WTC11 (cell line): ENCODE measurements around the gene NMUR1. TPM values are rescaled to one million over a fixed set of nuclear protein-coding genes. Genes with fewer than 3 reads are reported as not detected.

ENCODE experiments used
- ATAC-seq: fragments of 200-7000 bp; cut with Tn5 transposase; 2 replicates; pipeline ENCODE4 v1.10.0; 2021; ENCODE audit warnings: mild to moderate bottlenecking, moderate library complexity
- CTCF ChIA-PET: fragments of 300-600 bp; sonication (Branson Sonifier 250); formaldehyde crosslinking; loops from one replicate; lab custom pipeline; 2021; ENCODE audit warnings: antibody characterized with exemption; lab: Charles Lee
- POLR2A ChIA-PET: fragments of 350-600 bp; sonication (Branson Sonifier 250); formaldehyde crosslinking; loops from one replicate; lab custom pipeline; 2021; ENCODE audit warnings: antibody characterized with exemption; lab: Charles Lee
- DNase-seq: peaks from one replicate; pipeline ENCODE4 v3.0.0; 2021; ENCODE audit warnings: low spot score
- H3K27ac Mint-ChIP-seq: 2 replicates; pipeline ENCODE4 v1.8.0; 2021; ENCODE audit warnings: mixed read lengths
- H3K27me3 Mint-ChIP-seq: 2 replicates; pipeline ENCODE4 v1.8.0; 2021; ENCODE audit warnings: low read depth, mild to moderate bottlenecking, moderate library complexity, mixed read lengths
- H3K36me3 Mint-ChIP-seq: 2 replicates; pipeline ENCODE4 v1.8.0; 2021; ENCODE audit warnings: mixed read lengths
- H3K4me1 Mint-ChIP-seq: 2 replicates; pipeline ENCODE4 v1.8.0; 2022; ENCODE audit warnings: mixed read lengths
- H3K4me3 Mint-ChIP-seq: 2 replicates; pipeline ENCODE4 v1.8.0; 2021; ENCODE audit warnings: mild to moderate bottlenecking, moderate library complexity, mixed read lengths
- H3K9me3 Mint-ChIP-seq: 2 replicates; pipeline ENCODE4 v1.8.0; 2021; ENCODE audit warnings: mixed read lengths
- ATF1 ChIP-seq: sonication (generic); formaldehyde crosslinking; IDR thresholded peaks from 2 replicates; pipeline ENCODE4 v1.8.1; 2023; ENCODE audit warnings: mild to moderate bottlenecking, moderate library complexity, missing genetic modification reagents
- CREB1 ChIP-seq: sonication (generic); formaldehyde crosslinking; IDR thresholded peaks from 2 replicates; pipeline ENCODE4 v1.8.0; 2023; ENCODE audit warnings: mild to moderate bottlenecking, missing genetic modification reagents
- FOXK1 ChIP-seq: sonication (generic); formaldehyde crosslinking; IDR thresholded peaks from 2 replicates; pipeline ENCODE4 v1.8.0; 2022; ENCODE audit warnings: mild to moderate bottlenecking, moderate library complexity, missing genetic modification reagents
- GTF2I ChIP-seq: fragments of 250-450 bp; sonication (Bioruptor Pico); conservative IDR thresholded peaks from 2 replicates; pipeline ENCODE4 v1.4.0; 2021; ENCODE audit warnings: mild to moderate bottlenecking
- JAZF1 ChIP-seq: fragments of 250-450 bp; sonication (Bioruptor Pico); IDR thresholded peaks from 2 replicates; pipeline ENCODE4 v1.9.0; 2021; ENCODE audit warnings: moderate library complexity, mild to moderate bottlenecking, inconsistent platforms
- KAT7 ChIP-seq: sonication (generic); formaldehyde crosslinking; IDR thresholded peaks from 2 replicates; pipeline ENCODE4 v1.8.1; 2023; ENCODE audit warnings: missing genetic modification reagents, mild to moderate bottlenecking, borderline replicate concordance
- NFE2L1 ChIP-seq: sonication (generic); formaldehyde crosslinking; IDR thresholded peaks from 2 replicates; pipeline ENCODE4 v1.8.1; 2023; ENCODE audit warnings: missing genetic modification reagents
- NR3C1 ChIP-seq: sonication (generic); formaldehyde crosslinking; conservative IDR thresholded peaks from 2 replicates; pipeline ENCODE4 v1.8.1; 2023; ENCODE audit warnings: low read depth, mild to moderate bottlenecking, missing genetic modification reagents
- ZNF121 ChIP-seq: sonication (generic); formaldehyde crosslinking; IDR thresholded peaks from 2 replicates; pipeline ENCODE4 v1.8.0; 2023; ENCODE audit warnings: missing genetic modification reagents
- ZNF138 ChIP-seq: sonication (generic); formaldehyde crosslinking; conservative IDR thresholded peaks from 2 replicates; pipeline ENCODE4 v1.8.1; 2022; ENCODE audit warnings: mild to moderate bottlenecking, moderate library complexity, missing genetic modification reagents
- ZNF317 ChIP-seq: sonication (generic); formaldehyde crosslinking; IDR thresholded peaks from 2 replicates; pipeline ENCODE4 v1.8.1; 2023; ENCODE audit warnings: low read depth, mild to moderate bottlenecking, moderate library complexity, missing genetic modification reagents, borderline replicate concordance
- total RNA-seq: library from RNA; stranded (reverse); gene quantifications from 3 replicates; pipeline ENCODE4 v1.2.3, GENCODE V29; 2021
- TF ChIP-seq, protein P1 (sequence below): sonication (generic); formaldehyde crosslinking; IDR thresholded peaks from 2 replicates; pipeline ENCODE4 v1.8.1; 2022; ENCODE audit warnings: low read depth, mild to moderate bottlenecking, moderate library complexity, missing genetic modification reagents, borderline replicate concordance
- TF ChIP-seq, protein P2 (sequence below): fragments of 250-450 bp; sonication (Bioruptor Pico); IDR thresholded peaks from 2 replicates; pipeline ENCODE4 v1.8.0; 2021; ENCODE audit warnings: mild to moderate bottlenecking
- TF ChIP-seq, protein P3 (sequence below): sonication (generic); formaldehyde crosslinking; IDR thresholded peaks from 2 replicates; pipeline ENCODE4 v1.8.0; 2023; ENCODE audit warnings: missing genetic modification reagents
- TF ChIP-seq, protein P4 (sequence below): sonication (generic); formaldehyde crosslinking; IDR thresholded peaks from 2 replicates; pipeline ENCODE4 v1.8.1; 2023; ENCODE audit warnings: mild to moderate bottlenecking, missing genetic modification reagents
- TF ChIP-seq, protein P5 (sequence below): fragments of 250-450 bp; sonication (Bioruptor Pico); IDR thresholded peaks from 2 replicates; pipeline ENCODE4 v1.9.0; 2021; ENCODE audit warnings: mild to moderate bottlenecking
- TF ChIP-seq, protein P6 (sequence below): sonication (generic); formaldehyde crosslinking; IDR thresholded peaks from 2 replicates; pipeline ENCODE4 v1.8.0; 2022; ENCODE audit warnings: mild to moderate bottlenecking, missing genetic modification reagents
- TF ChIP-seq, protein P7 (sequence below): sonication (generic); formaldehyde crosslinking; IDR thresholded peaks from 2 replicates; pipeline ENCODE4 v1.8.1; 2022; ENCODE audit warnings: mild to moderate bottlenecking, missing genetic modification reagents, moderate library complexity, borderline replicate concordance

The NMUR1 gene
- total RNA-seq, 1 experiment from 2014 or later: 0.42 TPM

DNA sequence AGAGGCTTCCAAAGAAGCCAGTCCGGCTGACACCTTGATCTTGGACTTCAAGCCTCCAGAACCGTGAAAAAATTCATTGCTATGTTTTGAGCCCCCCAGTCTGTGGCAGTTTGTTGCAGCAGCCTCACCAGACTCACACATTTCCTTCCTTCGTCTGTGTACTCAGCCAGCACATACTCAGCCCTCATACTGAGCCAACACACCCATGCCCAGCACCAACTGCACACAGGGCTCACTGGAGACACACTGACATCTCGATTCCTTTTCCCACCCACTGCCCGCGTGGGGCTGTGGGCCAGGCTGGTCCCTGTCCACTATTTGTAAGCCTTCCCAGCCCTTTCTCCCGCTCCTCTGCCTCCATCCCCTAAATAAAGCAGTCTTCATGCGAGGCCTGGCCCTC is 24.1 kb upstream of the NMUR1 start:
- POLR2A ChIA-PET: no interaction called here
- no peak for ATAC-seq
- CTCF ChIA-PET: interaction anchor here (0.7 to 2.2 kb wide), 3 partner anchors 13 to 133 kb away, joined by 3 to 8 read pairs (median 4); no protein-coding TSS in a partner anchor

DNA sequence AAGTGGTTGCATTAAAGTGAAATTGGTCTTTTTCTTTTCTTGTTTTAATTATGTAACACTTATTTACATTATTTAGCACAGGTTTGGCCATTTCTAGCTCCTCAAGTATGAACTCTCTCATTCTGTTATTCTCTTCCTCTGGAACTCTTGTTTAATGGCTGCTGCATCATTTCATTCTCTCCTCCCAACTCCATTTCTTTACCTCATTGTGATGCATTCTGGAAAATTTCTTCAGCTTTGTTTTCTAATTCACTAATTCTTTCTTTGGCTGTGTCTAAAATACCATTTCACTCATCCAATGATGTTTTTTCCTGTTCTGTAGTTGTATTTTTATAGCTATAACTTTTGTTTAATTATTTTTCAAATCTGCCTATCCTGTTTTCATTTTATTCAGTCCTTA is 22.5 kb upstream of the NMUR1 start:
- TF ChIP-seq KAT7 (CRISPR knock-in tag): no peak
- 0 out of 2 replicates have a peak, but pooled peaks have one; percentile 63 for TF ChIP-seq GTF2I
- Mint-ChIP-seq H3K9me3 (peaks cover 20% of the 10 kb centered on the region), H3K27me3 (peaks cover 3% of the 10 kb centered on the region; the same call in 1 of the 2 replicates), H3K4me3 (no peak overlapping the region), H3K27ac (no peak overlapping the region), H3K4me1 (peaks cover 5% of the 10 kb centered on the region), H3K36me3 (peaks cover 14% of the 10 kb centered on the region)
- ChIA-PET CTCF (interaction anchor here (1.0 to 1.9 kb wide), 4 partner anchors 11 to 49 kb away, joined by 3 to 10 read pairs (median 4); no protein-coding TSS in a partner anchor), POLR2A (no interaction called here)
- DNase-seq: no peak
- ATAC-seq: no peak

More for the DNA sequence above, 24.1 kb upstream of the NMUR1 start:
- TF ChIP-seq, protein P1, sequence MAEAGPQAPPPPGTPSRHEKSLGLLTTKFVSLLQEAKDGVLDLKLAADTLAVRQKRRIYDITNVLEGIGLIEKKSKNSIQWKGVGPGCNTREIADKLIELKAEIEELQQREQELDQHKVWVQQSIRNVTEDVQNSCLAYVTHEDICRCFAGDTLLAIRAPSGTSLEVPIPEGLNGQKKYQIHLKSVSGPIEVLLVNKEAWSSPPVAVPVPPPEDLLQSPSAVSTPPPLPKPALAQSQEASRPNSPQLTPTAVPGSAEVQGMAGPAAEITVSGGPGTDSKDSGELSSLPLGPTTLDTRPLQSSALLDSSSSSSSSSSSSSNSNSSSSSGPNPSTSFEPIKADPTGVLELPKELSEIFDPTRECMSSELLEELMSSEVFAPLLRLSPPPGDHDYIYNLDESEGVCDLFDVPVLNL (CRISPR knock-in tag): no peak
- TF ChIP-seq, protein P2, sequence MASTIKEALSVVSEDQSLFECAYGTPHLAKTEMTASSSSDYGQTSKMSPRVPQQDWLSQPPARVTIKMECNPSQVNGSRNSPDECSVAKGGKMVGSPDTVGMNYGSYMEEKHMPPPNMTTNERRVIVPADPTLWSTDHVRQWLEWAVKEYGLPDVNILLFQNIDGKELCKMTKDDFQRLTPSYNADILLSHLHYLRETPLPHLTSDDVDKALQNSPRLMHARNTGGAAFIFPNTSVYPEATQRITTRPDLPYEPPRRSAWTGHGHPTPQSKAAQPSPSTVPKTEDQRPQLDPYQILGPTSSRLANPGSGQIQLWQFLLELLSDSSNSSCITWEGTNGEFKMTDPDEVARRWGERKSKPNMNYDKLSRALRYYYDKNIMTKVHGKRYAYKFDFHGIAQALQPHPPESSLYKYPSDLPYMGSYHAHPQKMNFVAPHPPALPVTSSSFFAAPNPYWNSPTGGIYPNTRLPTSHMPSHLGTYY (CRISPR knock-in tag): no peak
- TF ChIP-seq NFE2L1 (CRISPR knock-in tag): no peak
- TF ChIP-seq ZNF138 (CRISPR knock-in tag): no peak
- no peak for TF ChIP-seq FOXK1 (CRISPR knock-in tag)
- TF ChIP-seq ATF1 (CRISPR knock-in tag): no peak
- TF ChIP-seq, protein P3, sequence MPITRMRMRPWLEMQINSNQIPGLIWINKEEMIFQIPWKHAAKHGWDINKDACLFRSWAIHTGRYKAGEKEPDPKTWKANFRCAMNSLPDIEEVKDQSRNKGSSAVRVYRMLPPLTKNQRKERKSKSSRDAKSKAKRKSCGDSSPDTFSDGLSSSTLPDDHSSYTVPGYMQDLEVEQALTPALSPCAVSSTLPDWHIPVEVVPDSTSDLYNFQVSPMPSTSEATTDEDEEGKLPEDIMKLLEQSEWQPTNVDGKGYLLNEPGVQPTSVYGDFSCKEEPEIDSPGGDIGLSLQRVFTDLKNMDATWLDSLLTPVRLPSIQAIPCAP (CRISPR knock-in tag): no peak
- no peak for TF ChIP-seq JAZF1 (CRISPR knock-in tag)
- TF ChIP-seq, protein P4, sequence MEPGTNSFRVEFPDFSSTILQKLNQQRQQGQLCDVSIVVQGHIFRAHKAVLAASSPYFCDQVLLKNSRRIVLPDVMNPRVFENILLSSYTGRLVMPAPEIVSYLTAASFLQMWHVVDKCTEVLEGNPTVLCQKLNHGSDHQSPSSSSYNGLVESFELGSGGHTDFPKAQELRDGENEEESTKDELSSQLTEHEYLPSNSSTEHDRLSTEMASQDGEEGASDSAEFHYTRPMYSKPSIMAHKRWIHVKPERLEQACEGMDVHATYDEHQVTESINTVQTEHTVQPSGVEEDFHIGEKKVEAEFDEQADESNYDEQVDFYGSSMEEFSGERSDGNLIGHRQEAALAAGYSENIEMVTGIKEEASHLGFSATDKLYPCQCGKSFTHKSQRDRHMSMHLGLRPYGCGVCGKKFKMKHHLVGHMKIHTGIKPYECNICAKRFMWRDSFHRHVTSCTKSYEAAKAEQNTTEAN: no peak
- TF ChIP-seq, protein P5, sequence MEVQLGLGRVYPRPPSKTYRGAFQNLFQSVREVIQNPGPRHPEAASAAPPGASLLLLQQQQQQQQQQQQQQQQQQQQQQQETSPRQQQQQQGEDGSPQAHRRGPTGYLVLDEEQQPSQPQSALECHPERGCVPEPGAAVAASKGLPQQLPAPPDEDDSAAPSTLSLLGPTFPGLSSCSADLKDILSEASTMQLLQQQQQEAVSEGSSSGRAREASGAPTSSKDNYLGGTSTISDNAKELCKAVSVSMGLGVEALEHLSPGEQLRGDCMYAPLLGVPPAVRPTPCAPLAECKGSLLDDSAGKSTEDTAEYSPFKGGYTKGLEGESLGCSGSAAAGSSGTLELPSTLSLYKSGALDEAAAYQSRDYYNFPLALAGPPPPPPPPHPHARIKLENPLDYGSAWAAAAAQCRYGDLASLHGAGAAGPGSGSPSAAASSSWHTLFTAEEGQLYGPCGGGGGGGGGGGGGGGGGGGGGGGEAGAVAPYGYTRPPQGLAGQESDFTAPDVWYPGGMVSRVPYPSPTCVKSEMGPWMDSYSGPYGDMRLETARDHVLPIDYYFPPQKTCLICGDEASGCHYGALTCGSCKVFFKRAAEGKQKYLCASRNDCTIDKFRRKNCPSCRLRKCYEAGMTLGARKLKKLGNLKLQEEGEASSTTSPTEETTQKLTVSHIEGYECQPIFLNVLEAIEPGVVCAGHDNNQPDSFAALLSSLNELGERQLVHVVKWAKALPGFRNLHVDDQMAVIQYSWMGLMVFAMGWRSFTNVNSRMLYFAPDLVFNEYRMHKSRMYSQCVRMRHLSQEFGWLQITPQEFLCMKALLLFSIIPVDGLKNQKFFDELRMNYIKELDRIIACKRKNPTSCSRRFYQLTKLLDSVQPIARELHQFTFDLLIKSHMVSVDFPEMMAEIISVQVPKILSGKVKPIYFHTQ (CRISPR knock-in tag): no peak
- TF ChIP-seq ZNF317: no peak
- TF ChIP-seq, protein P6, sequence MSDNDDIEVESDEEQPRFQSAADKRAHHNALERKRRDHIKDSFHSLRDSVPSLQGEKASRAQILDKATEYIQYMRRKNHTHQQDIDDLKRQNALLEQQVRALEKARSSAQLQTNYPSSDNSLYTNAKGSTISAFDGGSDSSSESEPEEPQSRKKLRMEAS (CRISPR knock-in tag): no peak
- TF ChIP-seq ZNF121: no peak
- no peak for TF ChIP-seq NR3C1 (CRISPR knock-in tag)
- TF ChIP-seq, protein P7, sequence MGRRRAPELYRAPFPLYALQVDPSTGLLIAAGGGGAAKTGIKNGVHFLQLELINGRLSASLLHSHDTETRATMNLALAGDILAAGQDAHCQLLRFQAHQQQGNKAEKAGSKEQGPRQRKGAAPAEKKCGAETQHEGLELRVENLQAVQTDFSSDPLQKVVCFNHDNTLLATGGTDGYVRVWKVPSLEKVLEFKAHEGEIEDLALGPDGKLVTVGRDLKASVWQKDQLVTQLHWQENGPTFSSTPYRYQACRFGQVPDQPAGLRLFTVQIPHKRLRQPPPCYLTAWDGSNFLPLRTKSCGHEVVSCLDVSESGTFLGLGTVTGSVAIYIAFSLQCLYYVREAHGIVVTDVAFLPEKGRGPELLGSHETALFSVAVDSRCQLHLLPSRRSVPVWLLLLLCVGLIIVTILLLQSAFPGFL (CRISPR knock-in tag): no peak
- TF ChIP-seq CREB1 (CRISPR knock-in tag): no peak
- TF ChIP-seq, all 79 proteins: peak for 0
- Mint-ChIP-seq H3K9me3 (peaks cover 20% of the 10 kb centered on the region), H3K27ac (no peak overlapping the region), H3K4me3 (no peak overlapping the region), H3K36me3 (peaks cover 14% of the 10 kb centered on the region), H3K4me1 (peaks cover 7% of the 10 kb centered on the region), H3K27me3 (peaks cover 3% of the 10 kb centered on the region; the same call in 1 of the 2 replicates)
- no peak for DNase-seq
